GM12892 (cell line): ENCODE results near the gene EPHB3. TPM values are rescaled to one million over a fixed set of nuclear protein-coding genes. Genes with fewer than 3 reads are reported as not detected.

ENCODE experiments used
- DNase-seq: peaks from one replicate; pipeline ENCODE4 v3.0.0; 2011; ENCODE audit not compliant: insufficient read length
- FAIRE-seq: peaks from 2 replicates; lab custom pipeline; 2011; peaks lifted over from hg19 to GRCh38; lab: Jason Lieb, UNC
- POLR2A ChIP-seq: IDR thresholded peaks from 2 replicates; pipeline ENCODE4 v1.6.1; 2011; ENCODE audit warnings: low read depth, low read length, control low read depth
- POLR2AphosphoS5 ChIP-seq: IDR thresholded peaks from 2 replicates; pipeline ENCODE4 v1.6.1; 2011; ENCODE audit warnings: low read depth, low read length, control low read depth
- TAF1 ChIP-seq: IDR thresholded peaks from 2 replicates; pipeline ENCODE4 v1.6.1; 2011; ENCODE audit warnings: low read depth, mild to moderate bottlenecking, control low read depth, low read length, borderline replicate concordance
- polyA plus RNA-seq: library from polyadenylated mRNA; unstranded; fragments of >200 nt; gene quantifications from one replicate; pipeline ENCODE4 v1.2.1, GENCODE V29; 2012; ENCODE audit warnings: missing spikeins, inconsistent platforms; ENCODE audit not compliant: missing spikeins

The EPHB3 gene
- not detected for polyA plus RNA-seq

GRCh38 chr3:184561061-184561912 is at the start of gene EPHB3:
TSS of gene EPHB3 (plus strand) at chr3:184561785. CDS start at chr3:184562236, 451 bp downstream.
- TF ChIP-seq POLR2A (no peak), TAF1 (no peak), POLR2AphosphoS5 (no peak)
- DNase-seq: peak; percentile 93
- FAIRE-seq: peak; percentile 93

- no peak for TF ChIP-seq POLR2A
- TF ChIP-seq TAF1: no peak
- TF ChIP-seq POLR2AphosphoS5: no peak
- FAIRE-seq (no peak), DNase-seq (no peak)
Observed at GRCh38 chr3:184512621-184513020, 49.0 kb upstream of the EPHB3 start.

DNA sequence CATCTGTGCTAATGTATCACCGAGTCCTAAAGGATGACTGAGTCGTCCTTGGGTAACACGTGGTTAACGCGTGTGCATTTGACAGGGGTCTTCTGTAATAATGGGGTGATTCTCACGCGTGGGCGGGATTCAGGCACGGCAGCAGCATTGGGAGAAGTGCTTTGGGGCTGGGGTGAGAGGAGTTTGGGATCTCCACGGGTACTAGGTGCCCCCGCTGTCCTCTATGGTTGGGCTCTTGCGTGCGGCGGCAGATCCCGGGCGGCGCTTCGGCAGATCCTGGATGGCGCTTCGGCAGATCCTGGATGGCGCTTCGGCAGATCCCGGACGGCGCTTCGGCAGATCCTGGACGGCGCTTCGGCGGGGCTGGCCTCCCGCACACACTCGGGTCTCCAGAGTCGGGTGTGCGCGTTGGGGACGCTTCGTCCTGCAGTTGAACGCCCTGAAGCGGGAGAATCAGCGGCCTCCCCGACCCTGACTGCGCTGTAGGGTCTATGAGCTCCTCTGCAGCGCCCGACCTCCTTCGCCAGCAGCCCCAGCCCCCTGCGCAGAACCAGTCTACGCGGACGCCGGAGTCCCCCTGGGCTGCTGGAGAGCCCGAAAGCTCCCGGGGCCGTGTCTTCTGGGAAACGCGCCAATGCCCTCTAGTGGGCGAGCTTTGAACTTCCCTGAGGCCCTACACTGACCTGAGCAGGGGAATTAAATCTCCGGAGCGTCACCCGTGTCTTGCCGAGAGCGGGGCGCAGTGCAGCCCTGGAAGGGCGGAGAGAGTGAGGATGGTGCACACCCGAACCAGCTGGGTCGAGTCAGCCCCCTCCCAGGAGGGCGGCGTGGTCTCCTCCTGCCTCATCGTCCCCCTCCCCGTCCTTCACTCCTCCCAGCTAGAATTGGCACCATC is 48.1 kb upstream of the EPHB3 start:
- TF ChIP-seq POLR2AphosphoS5: no peak
- TF ChIP-seq TAF1: no peak
- no peak for TF ChIP-seq POLR2A
- DNase-seq (peak; percentile 86), FAIRE-seq (peak; percentile 40)

- TF ChIP-seq POLR2A (no peak), POLR2AphosphoS5 (no peak), TAF1 (no peak)
- no peak for FAIRE-seq
- DNase-seq: no peak
Observed at GRCh38 chr3:184514171-184514490, 47.5 kb upstream of the EPHB3 start.

GRCh38 chr3:184523825-184524615 is 37.6 kb upstream of the EPHB3 start:
- DNase-seq (no peak), FAIRE-seq (no peak)
- TF ChIP-seq POLR2AphosphoS5 (no peak), TAF1 (no peak), POLR2A (no peak)

GRCh38 chr3:184524981-184525336 is 36.6 kb upstream of the EPHB3 start:
- no peak for FAIRE-seq
- no peak for TF ChIP-seq POLR2A
- no peak for DNase-seq

GRCh38 chr3:184525337-184526087 is 36.1 kb upstream of the EPHB3 start:
- FAIRE-seq (no peak), DNase-seq (no peak)
- TF ChIP-seq POLR2AphosphoS5 (no peak), TAF1 (no peak), POLR2A (no peak)

- no peak for TF ChIP-seq POLR2AphosphoS5
- no peak for TF ChIP-seq TAF1
- TF ChIP-seq POLR2A: no peak
- FAIRE-seq: no peak
- no peak for DNase-seq
Observed at GRCh38 chr3:184526088-184526433, 35.5 kb upstream of the EPHB3 start.

DNA sequence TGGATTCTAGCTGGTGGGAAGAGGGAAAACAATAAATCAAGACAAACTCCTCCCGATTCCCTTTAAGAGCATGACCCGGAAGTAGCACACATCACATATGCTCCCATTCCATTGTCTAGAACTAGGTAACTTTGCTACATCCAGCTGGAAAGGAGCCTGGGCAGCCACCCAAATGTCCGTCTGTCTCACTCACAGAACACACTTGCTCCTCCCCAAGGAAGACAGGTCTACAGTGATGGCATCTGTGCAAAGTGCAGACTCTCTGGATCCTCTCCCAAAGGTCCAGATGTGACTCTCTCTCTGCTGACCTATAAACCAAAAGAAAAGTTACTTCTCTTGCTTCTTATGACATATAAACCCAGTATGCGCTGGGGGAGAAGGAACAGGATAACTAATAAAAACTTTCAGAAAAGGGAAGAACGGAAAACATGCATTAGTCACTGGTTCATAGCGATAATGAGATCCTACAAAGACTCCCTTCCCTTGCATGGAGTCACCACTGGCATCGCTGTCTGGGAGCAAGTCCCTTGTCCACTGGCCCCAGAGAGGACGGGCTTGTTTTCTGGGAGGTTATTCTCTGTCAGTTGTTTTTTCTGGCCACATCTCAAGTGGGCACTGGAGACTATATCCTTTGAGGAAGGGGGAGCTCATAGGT is 29.8 kb upstream of the EPHB3 start:
- FAIRE-seq (no peak), DNase-seq (no peak)
- TF ChIP-seq POLR2A: no peak
- no peak for TF ChIP-seq POLR2AphosphoS5
- no peak for TF ChIP-seq TAF1

- DNase-seq (no peak), FAIRE-seq (no peak)
- TF ChIP-seq POLR2AphosphoS5 (no peak), POLR2A (no peak), TAF1 (no peak)
Observed at GRCh38 chr3:184532940-184533732, 28.4 kb upstream of the EPHB3 start.
